Activated T-helper 17 cell treated with anti-CD3 and anti-CD28 coated beads, Interleukin-2, amount 50 U/mL, for 72 hours (primary cell): ENCODE data around the gene OCA2. TPM values are rescaled to one million over a fixed set of nuclear protein-coding genes. Genes with fewer than 3 reads are reported as not detected.

Experiments used
- ATAC-seq: fragments of 150-1000 bp; cut with Tn5 transposase; replicated peaks from 2 replicates; pipeline ENCODE4 v1.10.0; 2021; ENCODE audit warnings: mild to moderate bottlenecking, moderate library complexity
- H3K27ac Mint-ChIP-seq: one replicate; pipeline ENCODE4 v1.8.0; 2022; ENCODE audit warnings: mixed read lengths
- H3K27me3 Mint-ChIP-seq: one replicate; pipeline ENCODE4 v1.8.0; 2022; ENCODE audit warnings: mixed read lengths
- H3K36me3 Mint-ChIP-seq: one replicate; pipeline ENCODE4 v1.8.0; 2022; ENCODE audit warnings: low read depth, mild to moderate bottlenecking, mixed read lengths
- H3K4me1 Mint-ChIP-seq: one replicate; pipeline ENCODE4 v1.8.0; 2022; ENCODE audit warnings: mixed read lengths
- H3K4me3 Mint-ChIP-seq: one replicate; pipeline ENCODE4 v1.8.0; 2022; ENCODE audit warnings: mild to moderate bottlenecking, mixed read lengths
- H3K9me3 Mint-ChIP-seq: one replicate; pipeline ENCODE4 v1.8.0; 2022; ENCODE audit warnings: mixed read lengths
- total RNA-seq, 2 donors: library from RNA; stranded (reverse); gene quantifications; one replicate each; pipeline ENCODE4 v1.2.3, GENCODE V29; 2022

Gene OCA2
- total RNA-seq, 2 donors from 2014 or later = not detected

- H3K4me1 Mint-ChIP-seq = peaks cover 26% of the 10 kb centered on the region
- no peak for ATAC-seq
- H3K9me3 Mint-ChIP-seq = no peaks in the 10 kb centered on the region
- no peak overlapping the region for H3K4me3 Mint-ChIP-seq
- peaks cover 42% of the 10 kb centered on the region for H3K27me3 Mint-ChIP-seq
- peaks cover 5% of the 10 kb centered on the region for H3K36me3 Mint-ChIP-seq
- H3K27ac Mint-ChIP-seq = no peak overlapping the region
Observed at GRCh38 chr15:28101983-28102441, 2.9 kb upstream of the OCA2 start.

GRCh38 chr15:28101201-28101600, 2.1 kb upstream of the OCA2 start:
- no peak overlapping the region for H3K4me3 Mint-ChIP-seq
- H3K9me3 Mint-ChIP-seq = no peaks in the 10 kb centered on the region
- peaks cover 43% of the 10 kb centered on the region for H3K27me3 Mint-ChIP-seq
- H3K36me3 Mint-ChIP-seq = peaks cover 5% of the 10 kb centered on the region
- ATAC-seq = no peak
- H3K27ac Mint-ChIP-seq = no peak overlapping the region
- peaks cover 26% of the 10 kb centered on the region for H3K4me1 Mint-ChIP-seq

DNA sequence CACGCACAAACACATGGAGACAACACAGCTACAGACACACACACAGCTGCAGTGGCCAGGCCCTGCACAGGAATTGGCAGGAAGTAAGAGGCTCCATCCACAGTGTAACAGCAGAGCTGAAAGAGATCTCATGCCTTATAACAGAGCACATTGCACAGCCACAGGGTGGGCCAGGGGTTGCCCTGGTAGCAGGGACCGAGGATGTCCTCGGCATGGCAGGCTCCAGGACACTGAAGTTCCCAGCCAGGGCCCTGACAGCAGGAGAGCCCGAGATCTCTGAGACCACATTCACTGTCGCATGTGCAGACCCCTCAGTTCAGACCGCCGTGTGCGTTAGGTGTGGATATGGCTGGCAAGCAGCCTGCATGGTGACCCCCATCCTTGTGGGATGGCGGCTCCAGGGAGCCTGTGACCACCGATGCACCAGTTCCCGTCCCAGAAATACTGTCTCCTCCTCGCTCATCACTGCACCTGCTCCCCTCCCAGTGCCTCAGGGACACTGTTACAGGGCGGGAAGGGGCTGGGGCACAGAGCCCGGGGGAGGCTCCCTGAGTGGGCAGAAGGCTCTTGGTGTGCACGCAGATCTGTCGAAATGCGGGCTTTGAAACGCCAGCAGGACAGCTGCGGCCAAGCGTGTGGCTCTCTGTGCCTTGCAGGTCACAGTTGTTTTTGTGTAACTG, 1.5 kb upstream of the OCA2 start:
- Mint-ChIP-seq H3K27me3 (peaks cover 40% of the 10 kb centered on the region), H3K4me3 (no peak overlapping the region), H3K27ac (no peak overlapping the region), H3K9me3 (no peaks in the 10 kb centered on the region), H3K4me1 (peaks cover 21% of the 10 kb centered on the region), H3K36me3 (peaks cover 5% of the 10 kb centered on the region)
- ATAC-seq = no peak

GRCh38 chr15:28099555-28100140, 533 bp upstream of the OCA2 start:
- H3K4me3 Mint-ChIP-seq = peak overlapping the region; percentile 13
- H3K9me3 Mint-ChIP-seq = no peaks in the 10 kb centered on the region
- H3K27me3 Mint-ChIP-seq = peaks cover 33% of the 10 kb centered on the region

DNA sequence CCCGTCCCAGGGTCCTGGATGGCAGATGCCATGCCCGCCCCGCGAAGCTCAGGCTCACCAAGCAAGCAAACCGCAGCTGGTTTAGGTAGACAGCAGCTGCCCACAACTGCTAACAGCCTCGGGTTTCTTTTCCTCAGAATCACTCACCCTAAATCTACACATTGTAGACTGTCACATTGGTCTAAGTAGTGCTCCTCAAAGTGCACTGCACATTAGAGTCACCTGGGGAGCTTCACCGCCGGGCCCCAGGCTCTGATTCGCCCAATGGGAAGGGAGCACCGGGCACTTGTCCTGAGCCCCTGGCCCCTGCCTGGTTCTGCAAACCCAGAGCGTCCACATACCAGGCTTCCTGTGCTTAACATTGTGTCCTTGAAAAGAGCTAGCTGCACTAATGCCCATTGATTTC, 752 bp downstream of the OCA2 start:
- Mint-ChIP-seq H3K9me3 (no peaks in the 10 kb centered on the region), H3K4me1 (peaks cover 14% of the 10 kb centered on the region), H3K27me3 (peaks cover 36% of the 10 kb centered on the region), H3K36me3 (peaks cover 5% of the 10 kb centered on the region), H3K4me3 (peak overlapping the region; percentile 66), H3K27ac (no peak overlapping the region)
- ATAC-seq = no peak

More at GRCh38 chr15:28099555-28100140, 533 bp upstream of the OCA2 start:
- Mint-ChIP-seq H3K4me1 (peaks cover 16% of the 10 kb centered on the region), H3K27ac (no peak overlapping the region), H3K36me3 (peaks cover 5% of the 10 kb centered on the region)
- ATAC-seq = no peak

DNA sequence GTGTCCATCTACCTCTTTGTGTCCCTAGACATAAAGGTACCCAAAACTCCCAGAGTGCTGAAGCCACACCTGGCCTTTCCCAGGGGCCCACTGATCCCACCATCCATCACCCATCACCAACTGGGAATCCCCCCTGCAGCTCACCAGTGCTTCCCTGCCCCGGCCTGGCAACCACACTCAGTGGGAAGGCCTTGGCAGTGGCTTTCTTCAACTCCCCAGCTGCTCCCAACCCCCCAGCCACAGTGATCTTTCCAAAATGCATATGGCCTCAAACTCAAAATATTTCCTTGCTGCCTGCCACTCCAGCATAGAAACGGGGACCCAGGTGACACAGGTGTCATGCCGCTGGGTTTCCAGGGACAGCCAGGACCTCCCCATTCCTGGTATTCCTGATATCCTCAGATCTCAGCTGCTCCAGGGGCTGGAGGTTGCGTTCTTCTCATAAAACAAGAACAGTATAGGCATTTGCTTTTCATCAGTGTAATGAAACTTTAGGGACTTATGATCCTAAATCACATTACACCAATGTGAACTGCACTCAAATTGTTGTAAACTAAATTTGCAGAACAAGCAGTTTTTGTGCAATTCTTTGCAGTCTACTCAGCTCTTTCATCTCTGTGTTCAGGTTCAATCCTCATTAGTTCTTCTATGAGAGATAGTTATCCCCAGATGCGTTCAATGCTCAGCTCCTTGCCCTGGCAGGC, 1.3 kb downstream of the OCA2 start:
- Mint-ChIP-seq H3K4me3 (peak overlapping the region; percentile 66), H3K36me3 (peaks cover 7% of the 10 kb centered on the region), H3K4me1 (peaks cover 14% of the 10 kb centered on the region), H3K27me3 (peaks cover 36% of the 10 kb centered on the region), H3K9me3 (no peaks in the 10 kb centered on the region), H3K27ac (no peak overlapping the region)
- no peak for ATAC-seq

- Mint-ChIP-seq H3K9me3 (no peaks in the 10 kb centered on the region), H3K4me3 (peak overlapping the region; percentile 81), H3K36me3 (peaks cover 11% of the 10 kb centered on the region), H3K27me3 (peaks cover 40% of the 10 kb centered on the region), H3K27ac (no peak overlapping the region), H3K4me1 (peaks cover 14% of the 10 kb centered on the region)
- no peak for ATAC-seq
Observed at GRCh38 chr15:28096670-28097431, 2.3 kb downstream of the OCA2 start.

- ATAC-seq = peak; percentile 6
- Mint-ChIP-seq H3K9me3 (no peaks in the 10 kb centered on the region), H3K27me3 (peaks cover 40% of the 10 kb centered on the region), H3K36me3 (peaks cover 11% of the 10 kb centered on the region), H3K27ac (no peak overlapping the region), H3K4me3 (peak overlapping the region; percentile 81), H3K4me1 (peaks cover 14% of the 10 kb centered on the region)
Observed at GRCh38 chr15:28096411-28096669, 2.8 kb downstream of the OCA2 start.

DNA sequence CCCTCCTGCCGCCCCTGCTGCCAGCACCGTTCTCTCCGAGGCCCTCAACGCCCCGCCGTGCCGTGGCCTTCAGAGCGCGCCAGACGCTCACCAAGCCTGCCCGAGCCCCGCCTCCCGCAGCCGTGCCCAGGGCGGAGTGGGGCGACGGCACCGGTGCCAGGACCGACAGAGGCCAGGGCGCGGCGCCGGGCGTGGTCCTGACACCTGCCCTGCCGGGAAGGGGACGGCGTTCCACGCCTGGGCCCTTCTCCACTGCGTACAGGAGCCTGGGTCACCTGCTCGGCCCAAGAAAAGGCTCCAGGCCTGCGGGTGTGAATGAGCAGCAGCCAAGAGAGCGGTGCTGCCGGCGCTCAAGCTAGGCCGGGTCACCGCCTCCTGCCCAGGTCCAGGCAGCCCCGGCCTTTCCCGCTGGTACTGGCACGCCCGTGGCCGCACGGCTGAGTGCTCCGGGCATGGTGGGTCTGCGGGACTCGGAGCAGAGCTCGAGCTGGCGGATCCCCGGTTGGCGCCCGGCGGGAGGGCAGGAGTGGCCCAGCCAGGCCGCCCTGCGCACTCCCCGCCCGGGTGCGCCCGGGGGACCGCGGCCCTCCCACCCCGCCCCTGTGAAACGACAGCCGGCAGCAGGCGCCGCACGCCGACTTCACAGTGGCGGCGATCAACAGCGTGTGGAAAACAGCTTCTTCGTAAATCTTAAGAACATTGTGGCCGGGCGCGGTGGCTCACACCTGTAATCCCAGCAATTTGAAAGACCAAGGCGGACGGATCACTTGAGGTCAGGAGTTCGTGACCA, 4.2 kb downstream of the OCA2 start:
- peaks cover 11% of the 10 kb centered on the region for H3K36me3 Mint-ChIP-seq
- H3K4me1 Mint-ChIP-seq = peaks cover 12% of the 10 kb centered on the region
- ATAC-seq = peak; percentile 23
- H3K27ac Mint-ChIP-seq = no peak overlapping the region
- H3K9me3 Mint-ChIP-seq = peaks cover 7% of the 10 kb centered on the region
- H3K27me3 Mint-ChIP-seq = peaks cover 46% of the 10 kb centered on the region
- H3K4me3 Mint-ChIP-seq = peak overlapping the region; percentile 81

DNA sequence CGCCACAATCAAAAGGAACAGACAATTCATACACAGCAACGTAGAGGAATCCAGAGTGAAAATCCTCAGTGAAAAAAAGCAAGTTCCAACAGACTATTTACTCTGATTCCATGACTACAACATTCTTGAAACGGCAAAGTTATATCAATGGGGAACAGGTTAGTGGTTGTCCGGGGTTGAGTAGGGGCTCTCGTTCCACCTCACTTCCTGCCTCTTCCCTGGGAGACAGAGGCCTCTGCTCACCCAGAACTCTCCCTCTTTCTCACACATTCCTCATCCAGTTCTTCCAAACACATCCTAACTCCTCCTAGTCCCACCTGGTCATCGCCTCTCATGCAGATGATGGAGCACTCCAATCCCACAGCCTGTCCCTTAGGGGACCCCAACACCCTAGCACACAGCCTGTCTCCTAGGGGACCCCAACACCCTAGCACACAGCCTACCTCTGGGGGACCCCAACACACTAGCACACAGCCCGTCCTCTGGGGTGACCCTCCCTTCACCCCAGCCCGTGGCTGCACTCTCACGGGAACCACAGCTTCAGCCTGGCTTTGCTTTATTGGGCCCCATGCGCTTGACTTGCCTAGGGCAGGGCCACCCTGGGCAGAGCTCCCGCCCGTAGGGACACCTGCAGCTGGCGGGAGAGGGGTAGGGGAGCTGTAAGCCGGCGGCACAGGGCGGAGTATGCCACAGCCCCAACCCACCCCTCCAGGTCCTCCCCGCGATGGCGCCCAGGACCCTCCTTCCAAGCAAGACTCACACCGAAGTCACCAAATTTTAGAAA, 5.2 kb downstream of the OCA2 start:
- Mint-ChIP-seq H3K36me3 (peaks cover 11% of the 10 kb centered on the region), H3K4me3 (peak overlapping the region; percentile 81), H3K27ac (no peak overlapping the region), H3K27me3 (peaks cover 50% of the 10 kb centered on the region), H3K9me3 (peaks cover 11% of the 10 kb centered on the region), H3K4me1 (peaks cover 7% of the 10 kb centered on the region)
- no peak for ATAC-seq

DNA sequence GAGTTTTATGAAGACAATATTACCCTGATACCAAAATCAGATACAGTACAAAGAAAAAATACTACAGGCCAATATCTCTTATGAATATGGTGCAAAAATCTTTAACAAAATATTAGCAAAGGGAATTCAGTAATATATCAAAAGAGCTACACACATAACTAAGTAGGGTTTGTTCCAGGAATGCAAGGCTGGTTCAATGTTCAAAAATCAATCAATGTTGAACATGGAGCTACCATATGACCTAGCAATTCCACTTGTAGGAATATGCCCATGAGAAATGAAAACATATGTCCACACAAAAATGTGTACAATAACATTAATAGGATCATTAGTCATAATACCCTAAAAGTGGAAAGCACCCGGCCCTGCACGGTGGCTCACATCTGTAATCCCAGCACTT, 7.8 kb downstream of the OCA2 start:
- no peak for ATAC-seq
- no peak overlapping the region for H3K27ac Mint-ChIP-seq
- peaks cover 57% of the 10 kb centered on the region for H3K27me3 Mint-ChIP-seq
- H3K36me3 Mint-ChIP-seq = peaks cover 5% of the 10 kb centered on the region
- H3K4me3 Mint-ChIP-seq = no peak overlapping the region
- peaks cover under 1% of the 10 kb centered on the region for H3K4me1 Mint-ChIP-seq
- peaks cover 11% of the 10 kb centered on the region for H3K9me3 Mint-ChIP-seq

GRCh38 chr15:28086175-28086703, 12.9 kb downstream of the OCA2 start:
- Mint-ChIP-seq H3K4me3 (no peak overlapping the region), H3K9me3 (peaks cover 11% of the 10 kb centered on the region), H3K27me3 (peaks cover 51% of the 10 kb centered on the region), H3K36me3 (no peaks in the 10 kb centered on the region), H3K27ac (no peak overlapping the region), H3K4me1 (peaks cover 3% of the 10 kb centered on the region)
- peak; percentile 93 for ATAC-seq

DNA sequence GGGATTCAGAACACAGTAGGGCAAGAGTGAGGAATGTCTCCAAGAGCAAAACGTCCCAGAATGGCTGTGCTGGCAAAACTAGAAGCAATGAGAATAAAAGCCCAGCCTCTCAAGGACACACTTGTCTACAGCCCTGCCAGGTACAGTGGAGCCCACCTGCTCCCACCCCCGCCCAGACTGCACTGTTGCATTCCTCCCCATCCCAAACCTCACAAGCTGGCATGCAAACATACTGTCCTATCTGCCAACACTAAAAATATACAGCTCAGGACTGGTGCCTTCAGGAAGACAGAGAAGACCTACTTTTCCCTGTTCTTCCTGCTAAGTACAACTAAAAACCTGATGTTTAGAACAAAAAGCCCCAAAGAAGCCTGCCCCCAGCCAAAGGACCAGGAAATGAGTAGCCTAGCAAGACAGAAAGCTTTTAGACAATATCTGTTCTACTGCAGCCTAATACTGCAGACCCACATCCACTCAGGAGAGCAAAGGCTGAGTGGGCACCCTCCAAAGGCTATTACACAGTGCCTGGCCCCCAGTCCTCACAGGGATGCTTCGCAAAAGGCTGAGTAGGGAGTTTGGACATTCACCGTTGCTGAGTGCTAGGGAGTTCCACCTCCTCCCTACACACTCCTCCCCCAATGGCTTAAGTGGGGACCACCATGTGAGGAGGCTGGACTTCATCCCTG, 13.5 kb downstream of the OCA2 start:
- H3K27ac Mint-ChIP-seq = no peak overlapping the region
- peaks cover 47% of the 10 kb centered on the region for H3K27me3 Mint-ChIP-seq
- peaks cover 10% of the 10 kb centered on the region for H3K9me3 Mint-ChIP-seq
- no peak overlapping the region for H3K4me3 Mint-ChIP-seq
- ATAC-seq = no peak
- H3K4me1 Mint-ChIP-seq = peaks cover 3% of the 10 kb centered on the region
- H3K36me3 Mint-ChIP-seq = no peaks in the 10 kb centered on the region
